ENCODE measurements around the gene RMDN3.

DNA sequence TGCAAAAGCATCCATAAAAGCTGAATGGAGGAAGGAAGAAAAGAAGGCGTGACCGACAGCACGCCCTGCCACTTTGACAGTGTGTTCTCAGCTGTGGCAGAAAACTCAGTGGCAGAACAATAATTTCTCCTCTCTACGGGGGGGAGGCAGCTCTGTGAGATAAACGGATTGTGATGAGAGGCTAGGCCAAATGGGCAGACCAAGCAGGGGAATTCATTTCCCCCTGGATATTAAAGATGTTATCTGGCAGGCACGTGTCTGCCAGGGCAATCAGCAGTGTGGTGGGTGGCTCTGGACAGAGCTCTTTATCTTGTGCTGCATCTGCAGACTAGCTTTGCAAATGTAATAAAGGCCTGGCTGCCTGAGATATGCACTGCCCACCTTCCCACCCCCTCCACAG, 1.9 kb upstream of the RMDN3 start:
- TF ChIP-seq, protein P1, sequence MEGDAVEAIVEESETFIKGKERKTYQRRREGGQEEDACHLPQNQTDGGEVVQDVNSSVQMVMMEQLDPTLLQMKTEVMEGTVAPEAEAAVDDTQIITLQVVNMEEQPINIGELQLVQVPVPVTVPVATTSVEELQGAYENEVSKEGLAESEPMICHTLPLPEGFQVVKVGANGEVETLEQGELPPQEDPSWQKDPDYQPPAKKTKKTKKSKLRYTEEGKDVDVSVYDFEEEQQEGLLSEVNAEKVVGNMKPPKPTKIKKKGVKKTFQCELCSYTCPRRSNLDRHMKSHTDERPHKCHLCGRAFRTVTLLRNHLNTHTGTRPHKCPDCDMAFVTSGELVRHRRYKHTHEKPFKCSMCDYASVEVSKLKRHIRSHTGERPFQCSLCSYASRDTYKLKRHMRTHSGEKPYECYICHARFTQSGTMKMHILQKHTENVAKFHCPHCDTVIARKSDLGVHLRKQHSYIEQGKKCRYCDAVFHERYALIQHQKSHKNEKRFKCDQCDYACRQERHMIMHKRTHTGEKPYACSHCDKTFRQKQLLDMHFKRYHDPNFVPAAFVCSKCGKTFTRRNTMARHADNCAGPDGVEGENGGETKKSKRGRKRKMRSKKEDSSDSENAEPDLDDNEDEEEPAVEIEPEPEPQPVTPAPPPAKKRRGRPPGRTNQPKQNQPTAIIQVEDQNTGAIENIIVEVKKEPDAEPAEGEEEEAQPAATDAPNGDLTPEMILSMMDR (IDR thresholded peaks at IDR 0.05) = no peak
- TF ChIP-seq BHLHE40 (IDR thresholded peaks at IDR 0.05; ENCODE audit: low read depth, low read length) = no peak
- no peak for TF ChIP-seq NR3C1 (IDR thresholded peaks at IDR 0.05)
- TF ChIP-seq EP300 (IDR thresholded peaks at IDR 0.05) = no peak
- TF ChIP-seq, protein P2, sequence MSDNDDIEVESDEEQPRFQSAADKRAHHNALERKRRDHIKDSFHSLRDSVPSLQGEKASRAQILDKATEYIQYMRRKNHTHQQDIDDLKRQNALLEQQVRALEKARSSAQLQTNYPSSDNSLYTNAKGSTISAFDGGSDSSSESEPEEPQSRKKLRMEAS (IDR thresholded peaks at IDR 0.05) = no peak
- TF ChIP-seq RNF2 (IDR thresholded peaks at IDR 0.05; ENCODE audit: borderline replicate concordance, low read depth) = no peak
